HepG2 (cell line): Measurements from ENCODE around the gene RPS5. TPM values are rescaled to one million over a fixed set of nuclear protein-coding genes. Genes with fewer than 3 reads are reported as not detected.

Experiments used
- FOXO1 ChIP-seq: sonication (generic); formaldehyde crosslinking; IDR thresholded peaks from 2 replicates; pipeline ENCODE4 v1.4.0; 2020; ENCODE audit warnings: missing genetic modification reagents
- HNF4A ChIP-seq: sonication (generic); formaldehyde crosslinking; IDR thresholded peaks from 2 replicates; pipeline ENCODE4 v1.4.0; 2020; ENCODE audit warnings: missing genetic modification reagents
- HNRNPUL1 ChIP-seq: fragments of 200-400 bp; formaldehyde crosslinking; IDR thresholded peaks from 2 replicates; pipeline ENCODE4 v1.6.1; 2017; ENCODE audit warnings: low read depth, mild to moderate bottlenecking, low read length, moderate library complexity
- MXD4 ChIP-seq: IDR thresholded peaks from 2 replicates; pipeline ENCODE4 v1.6.1; 2016; ENCODE audit warnings: mild to moderate bottlenecking, missing biosample characterization, missing genetic modification reagents
- REPIN1 ChIP-seq: sonication (generic); formaldehyde crosslinking; IDR thresholded peaks from 2 replicates; pipeline ENCODE4 v1.8.0; 2022; ENCODE audit warnings: missing genetic modification reagents, low read depth, mild to moderate bottlenecking, borderline replicate concordance
- SAFB2 ChIP-seq: sonication (generic); formaldehyde crosslinking; IDR thresholded peaks from 2 replicates; pipeline ENCODE4 v1.5.1; 2020; ENCODE audit warnings: missing genetic modification reagents, low read depth, mild to moderate bottlenecking, borderline replicate concordance
- SP2 ChIP-seq: sonication (generic); formaldehyde crosslinking; IDR thresholded peaks from 2 replicates; pipeline ENCODE4 v1.5.1; 2020; ENCODE audit warnings: mild to moderate bottlenecking, missing genetic modification reagents
- ZNF253 ChIP-seq: sonication (generic); formaldehyde crosslinking; IDR thresholded peaks from 2 replicates; pipeline ENCODE4 v1.8.0; 2022; ENCODE audit warnings: mild to moderate bottlenecking, missing genetic modification reagents, borderline replicate concordance
- ZNF335 ChIP-seq: sonication (generic); formaldehyde crosslinking; IDR thresholded peaks from 2 replicates; pipeline ENCODE4 v1.4.0; 2020; ENCODE audit warnings: missing genetic modification reagents
- ZNF510 ChIP-seq: sonication (generic); formaldehyde crosslinking; IDR thresholded peaks from 2 replicates; pipeline ENCODE4 v1.4.0; 2020; ENCODE audit warnings: low read depth, mild to moderate bottlenecking, missing genetic modification reagents
- ZNF746 ChIP-seq: sonication (generic); formaldehyde crosslinking; IDR thresholded peaks from 2 replicates; pipeline ENCODE4 v1.8.0; 2022; ENCODE audit warnings: mild to moderate bottlenecking, missing genetic modification reagents
- ZNF749 ChIP-seq: sonication (generic); formaldehyde crosslinking; IDR thresholded peaks from 2 replicates; pipeline ENCODE4 v1.8.0; 2022; ENCODE audit warnings: mild to moderate bottlenecking, missing genetic modification reagents, moderate library complexity, borderline replicate concordance
- ZNF768 ChIP-seq: sonication (generic); formaldehyde crosslinking; IDR thresholded peaks from 2 replicates; pipeline ENCODE4 v1.4.0; 2020; ENCODE audit warnings: missing genetic modification reagents
- polyA plus RNA-seq, 8 experiments: library from polyadenylated mRNA; depleted of rRNA in 3 of 8; stranded (reverse) in 7 of 8; unstranded in 1 of 8; fragments of >200 nt; fragmentation: Illumina TruSeq in 4 of 8; extraction: Trizol in 4 of 8; gene quantifications; 2 replicates each; pipeline versions ENCODE4 v1.2.1 to v1.2.3, GENCODE V29; 2011 to 2016; ENCODE audit warnings: low read depth in 4 of 8, missing spikeins in 1 of 8, mixed read lengths in 1 of 8; ENCODE audit not compliant: insufficient read depth in 1 of 8
- total RNA-seq, 5 experiments: library from RNA; depleted of rRNA; stranded (reverse); fragments of >200 nt; fragmentation: Illumina TruSeq; extraction: Trizol; gene quantifications; 2 replicates each; pipeline ENCODE4 v1.2.3, GENCODE V29; 2016; ENCODE audit warnings: low read depth in 1 of 5
- TF ChIP-seq, protein P1 (sequence below): sonication (generic); formaldehyde crosslinking; IDR thresholded peaks from 2 replicates; pipeline ENCODE4 v1.4.0; 2020; ENCODE audit warnings: mild to moderate bottlenecking, missing genetic modification reagents
- TF ChIP-seq, protein P2 (sequence below): sonication (generic); formaldehyde crosslinking; IDR thresholded peaks from 2 replicates; pipeline ENCODE4 v1.4.0; 2020; ENCODE audit warnings: mild to moderate bottlenecking, missing genetic modification reagents
- TF ChIP-seq, protein P3 (sequence below): sonication (generic); formaldehyde crosslinking; IDR thresholded peaks from 2 replicates; pipeline ENCODE4 v1.4.0; 2020; ENCODE audit warnings: mild to moderate bottlenecking, missing genetic modification reagents
- TF ChIP-seq, protein P4 (sequence below): sonication (generic); formaldehyde crosslinking; IDR thresholded peaks from 2 replicates; pipeline ENCODE4 v1.5.0; 2020; ENCODE audit warnings: mild to moderate bottlenecking, missing genetic modification reagents, borderline replicate concordance

RPS5 gene
- total and polyA plus RNA-seq, 2 of the 13 experiments (the other 11 are each of a cell fraction or from before 2014, with no cell fraction given) = 1,544 to 4,408 TPM

- TF ChIP-seq, protein P1, sequence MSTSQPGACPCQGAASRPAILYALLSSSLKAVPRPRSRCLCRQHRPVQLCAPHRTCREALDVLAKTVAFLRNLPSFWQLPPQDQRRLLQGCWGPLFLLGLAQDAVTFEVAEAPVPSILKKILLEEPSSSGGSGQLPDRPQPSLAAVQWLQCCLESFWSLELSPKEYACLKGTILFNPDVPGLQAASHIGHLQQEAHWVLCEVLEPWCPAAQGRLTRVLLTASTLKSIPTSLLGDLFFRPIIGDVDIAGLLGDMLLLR (CRISPR knock-in tag) = 0 out of 2 replicates have a peak, but pooled peaks have one; percentile 70
- TF ChIP-seq, protein P2, sequence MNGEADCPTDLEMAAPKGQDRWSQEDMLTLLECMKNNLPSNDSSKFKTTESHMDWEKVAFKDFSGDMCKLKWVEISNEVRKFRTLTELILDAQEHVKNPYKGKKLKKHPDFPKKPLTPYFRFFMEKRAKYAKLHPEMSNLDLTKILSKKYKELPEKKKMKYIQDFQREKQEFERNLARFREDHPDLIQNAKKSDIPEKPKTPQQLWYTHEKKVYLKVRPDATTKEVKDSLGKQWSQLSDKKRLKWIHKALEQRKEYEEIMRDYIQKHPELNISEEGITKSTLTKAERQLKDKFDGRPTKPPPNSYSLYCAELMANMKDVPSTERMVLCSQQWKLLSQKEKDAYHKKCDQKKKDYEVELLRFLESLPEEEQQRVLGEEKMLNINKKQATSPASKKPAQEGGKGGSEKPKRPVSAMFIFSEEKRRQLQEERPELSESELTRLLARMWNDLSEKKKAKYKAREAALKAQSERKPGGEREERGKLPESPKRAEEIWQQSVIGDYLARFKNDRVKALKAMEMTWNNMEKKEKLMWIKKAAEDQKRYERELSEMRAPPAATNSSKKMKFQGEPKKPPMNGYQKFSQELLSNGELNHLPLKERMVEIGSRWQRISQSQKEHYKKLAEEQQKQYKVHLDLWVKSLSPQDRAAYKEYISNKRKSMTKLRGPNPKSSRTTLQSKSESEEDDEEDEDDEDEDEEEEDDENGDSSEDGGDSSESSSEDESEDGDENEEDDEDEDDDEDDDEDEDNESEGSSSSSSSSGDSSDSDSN (CRISPR knock-in tag) = peak; percentile 90
- TF ChIP-seq REPIN1 (CRISPR knock-in tag) = peak; percentile 67; the same call in 1 of the 2 replicates
- TF ChIP-seq ZNF510 = no peak
- TF ChIP-seq SP2 (CRISPR knock-in tag) = peak; percentile 67
- TF ChIP-seq ZNF768 = peak; percentile 79
- TF ChIP-seq FOXO1 (CRISPR knock-in tag) = no peak; the same call in 1 of the 2 replicates
- peak; percentile 87 for TF ChIP-seq ZNF335 (CRISPR knock-in tag)
- no peak for TF ChIP-seq HNF4A (CRISPR knock-in tag)
- peak; percentile 53; the same call in 1 of the 2 replicates for TF ChIP-seq ZNF749 (CRISPR knock-in tag)
- peak; percentile 93 for TF ChIP-seq MXD4 (CRISPR knock-in tag)
- TF ChIP-seq, protein P3, sequence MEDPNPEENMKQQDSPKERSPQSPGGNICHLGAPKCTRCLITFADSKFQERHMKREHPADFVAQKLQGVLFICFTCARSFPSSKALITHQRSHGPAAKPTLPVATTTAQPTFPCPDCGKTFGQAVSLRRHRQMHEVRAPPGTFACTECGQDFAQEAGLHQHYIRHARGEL (CRISPR knock-in tag) = no peak
- TF ChIP-seq SAFB2 (CRISPR knock-in tag) = no peak
- TF ChIP-seq HNRNPUL1 = no peak
- TF ChIP-seq ZNF746 (CRISPR knock-in tag) = peak; percentile 52
- TF ChIP-seq ZNF253 = no peak
- TF ChIP-seq, protein P4, sequence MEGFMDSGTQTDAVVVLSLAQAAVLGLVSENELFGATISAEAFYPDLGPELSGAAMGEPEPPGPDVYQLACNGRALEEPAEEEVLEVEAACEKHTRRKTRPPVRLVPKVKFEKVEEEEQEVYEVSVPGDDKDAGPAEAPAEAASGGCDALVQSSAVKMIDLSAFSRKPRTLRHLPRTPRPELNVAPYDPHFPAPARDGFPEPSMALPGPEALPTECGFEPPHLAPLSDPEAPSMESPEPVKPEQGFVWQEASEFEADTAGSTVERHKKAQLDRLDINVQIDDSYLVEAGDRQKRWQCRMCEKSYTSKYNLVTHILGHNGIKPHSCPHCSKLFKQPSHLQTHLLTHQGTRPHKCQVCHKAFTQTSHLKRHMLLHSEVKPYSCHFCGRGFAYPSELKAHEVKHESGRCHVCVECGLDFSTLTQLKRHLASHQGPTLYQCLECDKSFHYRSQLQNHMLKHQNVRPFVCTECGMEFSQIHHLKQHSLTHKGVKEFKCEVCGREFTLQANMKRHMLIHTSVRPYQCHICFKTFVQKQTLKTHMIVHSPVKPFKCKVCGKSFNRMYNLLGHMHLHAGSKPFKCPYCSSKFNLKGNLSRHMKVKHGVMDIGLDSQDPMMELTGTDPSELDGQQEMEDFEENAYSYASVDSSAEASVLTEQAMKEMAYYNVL (CRISPR knock-in tag) = no peak; the same call in 1 of the 2 replicates
Observed at GRCh38 chr19:58386576-58387337, at the start of gene RPS5 (continued).
